ENCODE measurements around the gene SAMD8.

SAMD8 gene

DNA sequence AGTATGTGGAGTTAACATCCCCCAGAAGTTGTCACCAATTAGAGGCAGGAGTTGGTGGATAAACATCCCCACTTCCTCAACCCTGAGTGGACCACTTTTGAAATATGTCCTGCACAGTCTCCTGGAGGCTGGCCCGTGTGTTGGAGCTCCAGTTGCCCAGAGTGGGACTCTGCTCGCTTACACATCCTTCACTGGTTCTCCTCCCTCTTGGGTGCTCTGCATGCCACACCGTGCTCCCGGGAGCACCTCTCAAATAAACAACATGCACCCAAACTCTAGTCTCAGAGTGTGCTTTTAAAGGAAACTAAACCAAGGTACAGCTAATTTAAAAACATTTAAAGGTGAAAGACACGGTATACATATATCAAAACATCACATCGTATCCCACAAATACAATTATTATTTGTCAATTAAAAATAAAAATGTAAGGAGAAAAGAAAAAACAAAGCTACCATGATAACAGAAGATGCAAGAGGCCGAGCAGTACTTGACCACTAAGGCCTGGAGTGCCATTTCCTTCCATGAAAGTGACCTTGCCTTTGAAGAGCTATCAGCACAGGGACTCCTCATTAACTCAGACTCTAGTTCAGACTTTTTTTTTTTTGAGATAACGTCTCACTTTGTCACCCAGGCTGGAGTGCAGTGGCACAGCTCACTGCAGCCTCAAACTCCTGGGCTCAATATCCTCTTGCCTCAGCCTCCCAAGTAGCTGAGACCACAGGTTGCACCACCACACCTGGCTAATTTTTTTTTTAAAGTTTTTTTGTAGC is 47.8 kb upstream of the SAMD8 start:
- DNase-seq (ENCODE audit: low read depth in 1 of 2, low spot score in 1 of 2), result no peak
- Histone ChIP-seq H3K27ac (replicated peaks) (no peak overlapping the region), H3K4me3 (replicated peaks; ENCODE audit: insufficient read depth, low read length) (no peak overlapping the region), H3K27me3 (ENCODE audit: insufficient read depth, poor library complexity, severe bottlenecking) (no peaks in the 10 kb centered on the region)
- TF ChIP-seq, protein P1, sequence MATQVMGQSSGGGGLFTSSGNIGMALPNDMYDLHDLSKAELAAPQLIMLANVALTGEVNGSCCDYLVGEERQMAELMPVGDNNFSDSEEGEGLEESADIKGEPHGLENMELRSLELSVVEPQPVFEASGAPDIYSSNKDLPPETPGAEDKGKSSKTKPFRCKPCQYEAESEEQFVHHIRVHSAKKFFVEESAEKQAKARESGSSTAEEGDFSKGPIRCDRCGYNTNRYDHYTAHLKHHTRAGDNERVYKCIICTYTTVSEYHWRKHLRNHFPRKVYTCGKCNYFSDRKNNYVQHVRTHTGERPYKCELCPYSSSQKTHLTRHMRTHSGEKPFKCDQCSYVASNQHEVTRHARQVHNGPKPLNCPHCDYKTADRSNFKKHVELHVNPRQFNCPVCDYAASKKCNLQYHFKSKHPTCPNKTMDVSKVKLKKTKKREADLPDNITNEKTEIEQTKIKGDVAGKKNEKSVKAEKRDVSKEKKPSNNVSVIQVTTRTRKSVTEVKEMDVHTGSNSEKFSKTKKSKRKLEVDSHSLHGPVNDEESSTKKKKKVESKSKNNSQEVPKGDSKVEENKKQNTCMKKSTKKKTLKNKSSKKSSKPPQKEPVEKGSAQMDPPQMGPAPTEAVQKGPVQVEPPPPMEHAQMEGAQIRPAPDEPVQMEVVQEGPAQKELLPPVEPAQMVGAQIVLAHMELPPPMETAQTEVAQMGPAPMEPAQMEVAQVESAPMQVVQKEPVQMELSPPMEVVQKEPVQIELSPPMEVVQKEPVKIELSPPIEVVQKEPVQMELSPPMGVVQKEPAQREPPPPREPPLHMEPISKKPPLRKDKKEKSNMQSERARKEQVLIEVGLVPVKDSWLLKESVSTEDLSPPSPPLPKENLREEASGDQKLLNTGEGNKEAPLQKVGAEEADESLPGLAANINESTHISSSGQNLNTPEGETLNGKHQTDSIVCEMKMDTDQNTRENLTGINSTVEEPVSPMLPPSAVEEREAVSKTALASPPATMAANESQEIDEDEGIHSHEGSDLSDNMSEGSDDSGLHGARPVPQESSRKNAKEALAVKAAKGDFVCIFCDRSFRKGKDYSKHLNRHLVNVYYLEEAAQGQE (IDR thresholded peaks at IDR 0.05; ENCODE audit: insufficient replicate concordance, low read depth), result no peak
- TF ChIP-seq POLR2AphosphoS5 (IDR thresholded peaks at IDR 0.05; ENCODE audit: low read depth) (no peak), SPI1 (IDR thresholded peaks at IDR 0.05; ENCODE audit: borderline replicate concordance, low read depth) (no peak), GABPA (IDR thresholded peaks at IDR 0.05; ENCODE audit: low read depth) (no peak)
- TF ChIP-seq, protein P2, sequence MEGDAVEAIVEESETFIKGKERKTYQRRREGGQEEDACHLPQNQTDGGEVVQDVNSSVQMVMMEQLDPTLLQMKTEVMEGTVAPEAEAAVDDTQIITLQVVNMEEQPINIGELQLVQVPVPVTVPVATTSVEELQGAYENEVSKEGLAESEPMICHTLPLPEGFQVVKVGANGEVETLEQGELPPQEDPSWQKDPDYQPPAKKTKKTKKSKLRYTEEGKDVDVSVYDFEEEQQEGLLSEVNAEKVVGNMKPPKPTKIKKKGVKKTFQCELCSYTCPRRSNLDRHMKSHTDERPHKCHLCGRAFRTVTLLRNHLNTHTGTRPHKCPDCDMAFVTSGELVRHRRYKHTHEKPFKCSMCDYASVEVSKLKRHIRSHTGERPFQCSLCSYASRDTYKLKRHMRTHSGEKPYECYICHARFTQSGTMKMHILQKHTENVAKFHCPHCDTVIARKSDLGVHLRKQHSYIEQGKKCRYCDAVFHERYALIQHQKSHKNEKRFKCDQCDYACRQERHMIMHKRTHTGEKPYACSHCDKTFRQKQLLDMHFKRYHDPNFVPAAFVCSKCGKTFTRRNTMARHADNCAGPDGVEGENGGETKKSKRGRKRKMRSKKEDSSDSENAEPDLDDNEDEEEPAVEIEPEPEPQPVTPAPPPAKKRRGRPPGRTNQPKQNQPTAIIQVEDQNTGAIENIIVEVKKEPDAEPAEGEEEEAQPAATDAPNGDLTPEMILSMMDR (IDR thresholded peaks at IDR 0.05; ENCODE audit: insufficient read depth, low read length), result no peak

DNA sequence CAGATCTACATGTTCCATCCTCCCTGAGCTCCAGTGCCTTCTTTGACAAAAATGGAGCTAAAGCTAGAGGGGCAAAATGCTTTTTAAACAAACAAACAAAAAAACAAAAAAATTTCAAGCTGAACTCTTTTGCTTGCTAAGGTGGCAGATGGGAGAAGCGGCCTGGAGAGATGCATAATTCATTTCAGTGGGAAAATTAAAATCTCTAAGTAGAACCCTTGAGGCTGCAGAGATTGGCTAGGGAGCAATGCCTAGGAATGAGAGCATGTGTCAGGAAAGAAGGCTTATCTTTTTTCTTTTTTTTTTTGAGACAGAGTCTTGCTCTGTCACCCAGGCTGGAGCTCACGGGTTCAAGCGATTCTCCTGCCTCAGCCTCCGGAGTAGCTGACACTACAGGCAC is 46.4 kb upstream of the SAMD8 start:
- Histone ChIP-seq H3K27me3 (ENCODE audit: insufficient read depth, poor library complexity, severe bottlenecking) (no peaks in the 10 kb centered on the region), H3K27ac (replicated peaks) (no peak overlapping the region), H3K4me3 (replicated peaks; ENCODE audit: insufficient read depth, low read length) (no peak overlapping the region)
- no peak for DNase-seq (ENCODE audit: low read depth in 1 of 2, low spot score in 1 of 2)
- TF ChIP-seq, protein P2 (IDR thresholded peaks at IDR 0.05; ENCODE audit: insufficient read depth, low read length), result no peak
- TF ChIP-seq POLR2AphosphoS5 (IDR thresholded peaks at IDR 0.05; ENCODE audit: low read depth), result no peak
- no peak for TF ChIP-seq GABPA (IDR thresholded peaks at IDR 0.05; ENCODE audit: low read depth)
- TF ChIP-seq SPI1 (IDR thresholded peaks at IDR 0.05; ENCODE audit: borderline replicate concordance, low read depth), result no peak
- TF ChIP-seq, protein P1 (IDR thresholded peaks at IDR 0.05; ENCODE audit: insufficient replicate concordance, low read depth), result no peak

DNA sequence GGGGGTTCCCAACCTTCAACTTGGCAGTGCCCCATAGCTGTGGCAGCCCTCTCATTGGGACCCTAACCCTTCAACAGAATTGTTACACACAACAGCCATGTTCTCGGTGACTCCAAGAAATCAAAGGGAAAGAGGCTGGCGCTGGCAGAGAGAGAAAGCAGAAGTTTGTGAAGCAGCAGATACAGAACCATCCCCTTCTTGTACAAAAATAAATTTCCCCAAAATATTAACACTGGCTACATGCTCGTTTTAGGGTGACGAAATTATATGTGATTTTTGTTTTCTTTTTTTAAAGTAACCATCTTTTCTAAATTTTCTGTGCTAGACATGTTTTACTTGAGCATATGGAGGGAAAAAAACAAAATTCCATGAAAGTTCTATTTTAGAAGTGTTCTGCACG is 45.2 kb upstream of the SAMD8 start:
- no peak for DNase-seq (ENCODE audit: low read depth in 1 of 2, low spot score in 1 of 2)
- no peak overlapping the region for H3K4me3 ChIP-seq (replicated peaks; ENCODE audit: insufficient read depth, low read length)
- H3K27ac ChIP-seq (replicated peaks), result no peak overlapping the region
- TF ChIP-seq POLR2AphosphoS5 (IDR thresholded peaks at IDR 0.05; ENCODE audit: low read depth) (no peak), SPI1 (IDR thresholded peaks at IDR 0.05; ENCODE audit: borderline replicate concordance, low read depth) (no peak), GABPA (IDR thresholded peaks at IDR 0.05; ENCODE audit: low read depth) (no peak)
- TF ChIP-seq, protein P1 (IDR thresholded peaks at IDR 0.05; ENCODE audit: insufficient replicate concordance, low read depth), result no peak
- TF ChIP-seq, protein P2 (IDR thresholded peaks at IDR 0.05; ENCODE audit: insufficient read depth, low read length), result no peak
- H3K27me3 ChIP-seq (ENCODE audit: insufficient read depth, poor library complexity, severe bottlenecking), result no peaks in the 10 kb centered on the region
